Mesenchymal stem cell (in vitro differentiated cells and primary cell): ENCODE data around the gene CPNE7.

Source experiments
- DNase-seq: peaks from one replicate; pipeline ENCODE4 v3.0.0-alpha.2; 2013
- H2AFZ ChIP-seq: one replicate; pipeline ENCODE4 v1.6.1; 2013; ENCODE audit warnings: low read depth, mild to moderate bottlenecking, control low read depth, inconsistent platforms, low read length, moderate library complexity
- H2AK5ac ChIP-seq: 2 replicates; pipeline ENCODE4 v1.6.1; 2013; ENCODE audit warnings: low read length, moderate library complexity, mild to moderate bottlenecking, inconsistent platforms; ENCODE audit not compliant: severe bottlenecking
- H2BK120ac ChIP-seq: one replicate; pipeline ENCODE4 v1.6.1; 2013; ENCODE audit warnings: low read depth, mild to moderate bottlenecking, inconsistent platforms, low read length, moderate library complexity
- H2BK12ac ChIP-seq, 2 experiments: one replicate each; pipeline ENCODE4 v1.6.1; 2013; ENCODE audit warnings: inconsistent platforms in 2 of 2, low read length in 2 of 2, mild to moderate bottlenecking in 2 of 2, moderate library complexity in 2 of 2, control low read depth in 1 of 2
- H2BK15ac ChIP-seq: one replicate; pipeline ENCODE4 v1.6.1; 2013; ENCODE audit warnings: mild to moderate bottlenecking, low read depth, inconsistent platforms; ENCODE audit not compliant: poor library complexity, severe bottlenecking
- H2BK5ac ChIP-seq: 2 replicates; pipeline ENCODE4 v1.6.1; 2013; ENCODE audit warnings: low read depth, mild to moderate bottlenecking, low read length, control low read depth, inconsistent platforms; ENCODE audit not compliant: poor library complexity, severe bottlenecking
- H3K14ac ChIP-seq, 2 experiments: one replicate each; pipeline ENCODE4 v1.6.1; 2013; ENCODE audit warnings: inconsistent platforms in 2 of 2, low read length in 2 of 2, control low read depth in 1 of 2, mild to moderate bottlenecking in 1 of 2, moderate library complexity in 1 of 2
- H3K18ac ChIP-seq, 2 experiments: one replicate each; pipeline ENCODE4 v1.6.1; 2013; ENCODE audit warnings: inconsistent platforms in 2 of 2, low read length in 2 of 2, control low read depth in 1 of 2, low read depth in 1 of 2, mild to moderate bottlenecking in 1 of 2
- H3K23ac ChIP-seq, 2 experiments: one replicate each; pipeline ENCODE4 v1.6.1; 2013; ENCODE audit warnings: inconsistent platforms in 2 of 2, low read length in 2 of 2, mild to moderate bottlenecking in 2 of 2, moderate library complexity in 2 of 2, control low read depth in 1 of 2
- H3K27ac ChIP-seq: 2 replicates; pipeline ENCODE4 v1.5.1; 2013; ENCODE audit warnings: mild to moderate bottlenecking, moderate library complexity, low read length, control low read depth, inconsistent platforms; ENCODE audit not compliant: poor library complexity, severe bottlenecking
- H3K27me3 ChIP-seq, 2 experiments: 2 replicates each; pipeline versions ENCODE4 v1.6.1 to v1.7.0; 2013; ENCODE audit warnings: low read length in 2 of 2, mild to moderate bottlenecking in 2 of 2, moderate library complexity in 2 of 2, control low read depth in 1 of 2, inconsistent platforms in 1 of 2; ENCODE audit not compliant: control insufficient read depth in 1 of 2, insufficient read depth in 1 of 2
- H3K36me3 ChIP-seq, 2 experiments: 2 replicates each; pipeline versions ENCODE4 v1.6.1 to v1.7.0; 2013; ENCODE audit warnings: low read length in 2 of 2, control low read depth in 1 of 2, inconsistent platforms in 1 of 2, low read depth in 1 of 2, mild to moderate bottlenecking in 1 of 2; ENCODE audit not compliant: insufficient read depth in 2 of 2, control insufficient read depth in 1 of 2
- H3K4ac ChIP-seq, 2 experiments: one replicate each; pipeline ENCODE4 v1.6.1; 2013; ENCODE audit warnings: inconsistent platforms in 2 of 2, low read length in 2 of 2, mild to moderate bottlenecking in 2 of 2, moderate library complexity in 2 of 2, control low read depth in 1 of 2, low read depth in 1 of 2
- H3K4me1 ChIP-seq: 2 replicates; pipeline ENCODE4 v1.6.1; 2013; ENCODE audit warnings: low read depth, low read length, control low read depth; ENCODE audit not compliant: control insufficient read depth, insufficient read depth
- H3K4me2 ChIP-seq: 2 replicates; pipeline ENCODE4 v1.6.1; 2013; ENCODE audit warnings: low read length, mild to moderate bottlenecking, inconsistent platforms; ENCODE audit not compliant: poor library complexity, severe bottlenecking
- H3K4me3 ChIP-seq, 2 experiments: 2 replicates each; pipeline versions ENCODE4 v1.5.1 to v1.7.0; 2013; ENCODE audit warnings: low read length in 2 of 2, mild to moderate bottlenecking in 2 of 2, control low read depth in 1 of 2, low read depth in 1 of 2; ENCODE audit not compliant: insufficient read depth in 1 of 2
- H3K79me1 ChIP-seq: replicated peaks from 2 replicates; pipeline ENCODE4 v1.6.1; 2013; ENCODE audit warnings: mild to moderate bottlenecking, control low read depth, low read length, inconsistent platforms; ENCODE audit not compliant: poor library complexity, severe bottlenecking
- H3K9ac ChIP-seq: 2 replicates; pipeline ENCODE4 v1.7.0; 2013; ENCODE audit warnings: mild to moderate bottlenecking, low read length, moderate library complexity
- H3K9me3 ChIP-seq: 2 replicates; pipeline ENCODE4 v1.7.0; 2013; ENCODE audit warnings: mild to moderate bottlenecking, low read length; ENCODE audit not compliant: control insufficient read depth
- H4K8ac ChIP-seq: one replicate; pipeline ENCODE4 v1.6.1; 2013; ENCODE audit warnings: inconsistent platforms, mild to moderate bottlenecking, low read length, moderate library complexity
- H4K91ac ChIP-seq: one replicate; pipeline ENCODE4 v1.6.1; 2013; ENCODE audit warnings: mild to moderate bottlenecking, low read length, inconsistent platforms
- WGBS: methylation state at CpG from one replicate; pipeline ENCODE4 v1.1.7; 2013; ENCODE audit warnings: mixed read lengths; 5-methylcytosine and 5-hydroxymethylcytosine counted together

The CPNE7 gene

GRCh38 chr16:89553733-89554132 is 21.8 kb upstream of the CPNE7 start:
- peaks cover 3% of the 10 kb centered on the region for H3K4me1 ChIP-seq
- H3K36me3 ChIP-seq: peaks cover 84 to 91% of the 10 kb centered on the region in 2 experiments
- WGBS: 93% methylated on average over 18 of the region's 18 CpGs
- no peak overlapping the region for H3K23ac ChIP-seq
- H3K79me1 ChIP-seq: peaks cover 16% of the 10 kb centered on the region
- H2AK5ac ChIP-seq: no peak overlapping the region
- H3K4ac ChIP-seq: no peak overlapping the region
- H3K27me3 ChIP-seq: no peaks in the 10 kb centered on the region
- no peak overlapping the region for H4K8ac ChIP-seq
- no peak overlapping the region for H2BK12ac ChIP-seq
- H3K9ac ChIP-seq: no peak overlapping the region
- no peaks in the 10 kb centered on the region for H3K9me3 ChIP-seq
- no peak overlapping the region for H3K4me3 ChIP-seq
- H2BK5ac ChIP-seq: no peak overlapping the region
- no peak overlapping the region for H3K14ac ChIP-seq
- no peak overlapping the region for H2BK120ac ChIP-seq
- H3K4me2 ChIP-seq: no peak overlapping the region
- H4K91ac ChIP-seq: no peak overlapping the region
- no peak for DNase-seq
- no peak overlapping the region for H2BK15ac ChIP-seq
- no peak overlapping the region for H3K18ac ChIP-seq
- H3K27ac ChIP-seq: no peak overlapping the region
- H2AFZ ChIP-seq: no peak overlapping the region

GRCh38 chr16:89554343-89554742 is 21.2 kb upstream of the CPNE7 start:
- no peak overlapping the region for H3K14ac ChIP-seq
- peaks cover 80 to 85% of the 10 kb centered on the region in 2 experiments for H3K36me3 ChIP-seq
- H2BK5ac ChIP-seq: no peak overlapping the region
- no peak overlapping the region for H4K91ac ChIP-seq
- H3K18ac ChIP-seq: no peak overlapping the region
- H2BK15ac ChIP-seq: no peak overlapping the region
- no peaks in the 10 kb centered on the region for H3K9me3 ChIP-seq
- H4K8ac ChIP-seq: no peak overlapping the region
- no peak overlapping the region for H3K27ac ChIP-seq
- H3K4ac ChIP-seq: no peak overlapping the region
- H2BK12ac ChIP-seq: no peak overlapping the region
- no peak for DNase-seq
- 99% methylated on average over 11 of the region's 12 CpGs for WGBS
- H2AFZ ChIP-seq: no peak overlapping the region
- H3K23ac ChIP-seq: no peak overlapping the region
- H3K27me3 ChIP-seq: no peaks in the 10 kb centered on the region
- no peak overlapping the region for H3K4me2 ChIP-seq
- no peak overlapping the region for H2BK120ac ChIP-seq
- peaks cover 16% of the 10 kb centered on the region for H3K79me1 ChIP-seq
- H3K9ac ChIP-seq: no peak overlapping the region
- no peak overlapping the region for H3K4me3 ChIP-seq
- H2AK5ac ChIP-seq: no peak overlapping the region
- peaks cover 4% of the 10 kb centered on the region for H3K4me1 ChIP-seq

- H3K18ac ChIP-seq: no peak overlapping the region
- no peak overlapping the region for H2BK12ac ChIP-seq
- 98% methylated on average over 15 of the region's 16 CpGs for WGBS
- H3K27ac ChIP-seq: no peak overlapping the region
- H2BK120ac ChIP-seq: no peak overlapping the region
- peaks cover 13% of the 10 kb centered on the region for H3K79me1 ChIP-seq
- H3K14ac ChIP-seq: no peak overlapping the region
- no peak overlapping the region for H3K9ac ChIP-seq
- no peaks in the 10 kb centered on the region for H3K9me3 ChIP-seq
- H3K36me3 ChIP-seq: peaks cover 71 to 75% of the 10 kb centered on the region in 2 experiments
- DNase-seq: no peak
- no peak overlapping the region for H2BK5ac ChIP-seq
- H4K8ac ChIP-seq: no peak overlapping the region
- no peak overlapping the region for H2AK5ac ChIP-seq
- H2BK15ac ChIP-seq: no peak overlapping the region
- no peak overlapping the region for H4K91ac ChIP-seq
- no peak overlapping the region for H3K4me3 ChIP-seq
- H3K27me3 ChIP-seq: no peaks in the 10 kb centered on the region
- no peak overlapping the region for H3K4ac ChIP-seq
- no peak overlapping the region for H3K4me2 ChIP-seq
- H3K4me1 ChIP-seq: peaks cover 2% of the 10 kb centered on the region
- no peak overlapping the region for H2AFZ ChIP-seq
- H3K23ac ChIP-seq: no peak overlapping the region
Observed at GRCh38 chr16:89555265-89555664, 20.3 kb upstream of the CPNE7 start.

GRCh38 chr16:89555780-89556179 is 19.8 kb upstream of the CPNE7 start:
- Histone ChIP-seq H3K79me1 (peaks cover 10% of the 10 kb centered on the region), H2AFZ (no peak overlapping the region), H3K4me1 (peaks cover 2% of the 10 kb centered on the region), H4K8ac (no peak overlapping the region), H3K14ac (no peak overlapping the region), H2AK5ac (no peak overlapping the region), H3K36me3 (peaks cover 66 to 70% of the 10 kb centered on the region in 2 experiments), H3K4me3 (no peak overlapping the region), H3K18ac (no peak overlapping the region), H2BK5ac (no peak overlapping the region), H3K9me3 (no peaks in the 10 kb centered on the region), H2BK15ac (no peak overlapping the region), H3K23ac (no peak overlapping the region), H3K27me3 (no peaks in the 10 kb centered on the region), H3K4ac (no peak overlapping the region), H3K9ac (no peak overlapping the region), H4K91ac (no peak overlapping the region), H3K27ac (no peak overlapping the region), H3K4me2 (no peak overlapping the region), H2BK12ac (no peak overlapping the region), H2BK120ac (no peak overlapping the region)
- no peak for DNase-seq
- 96% methylated on average over 13 of the region's 13 CpGs for WGBS
